CD4-positive, alpha-beta T cell treated with Interleukin-15 for 1 hour (primary cell): ENCODE measurements around the gene TUBB.
A peak's percentile ranks its signal among the peaks of the same experiment; 100 is the strongest.

Experiments
- DNase-seq: peaks from one replicate; pipeline ENCODE4 v3.0.0-alpha.2; 2020

The TUBB gene

GRCh38 chr6:30719791-30720737, at the start of gene TUBB:
Gene TUBB, plus strand, starts transcription at chr6:30720352. Its CDS starts 155 bp downstream, at chr6:30720507.
- DNase-seq, result peak; percentile 96

GRCh38 chr6:30670760-30671527, 49.2 kb upstream of the TUBB start:
- no peak for DNase-seq

- DNase-seq, result peak; percentile 91
Observed at GRCh38 chr6:30672445-30673253, 47.5 kb upstream of the TUBB start, which contains the start of gene DHX16. Gene DHX16, minus strand, starts transcription at chr6:30673006. Its CDS starts 165 bp downstream, at chr6:30672841.

DNA sequence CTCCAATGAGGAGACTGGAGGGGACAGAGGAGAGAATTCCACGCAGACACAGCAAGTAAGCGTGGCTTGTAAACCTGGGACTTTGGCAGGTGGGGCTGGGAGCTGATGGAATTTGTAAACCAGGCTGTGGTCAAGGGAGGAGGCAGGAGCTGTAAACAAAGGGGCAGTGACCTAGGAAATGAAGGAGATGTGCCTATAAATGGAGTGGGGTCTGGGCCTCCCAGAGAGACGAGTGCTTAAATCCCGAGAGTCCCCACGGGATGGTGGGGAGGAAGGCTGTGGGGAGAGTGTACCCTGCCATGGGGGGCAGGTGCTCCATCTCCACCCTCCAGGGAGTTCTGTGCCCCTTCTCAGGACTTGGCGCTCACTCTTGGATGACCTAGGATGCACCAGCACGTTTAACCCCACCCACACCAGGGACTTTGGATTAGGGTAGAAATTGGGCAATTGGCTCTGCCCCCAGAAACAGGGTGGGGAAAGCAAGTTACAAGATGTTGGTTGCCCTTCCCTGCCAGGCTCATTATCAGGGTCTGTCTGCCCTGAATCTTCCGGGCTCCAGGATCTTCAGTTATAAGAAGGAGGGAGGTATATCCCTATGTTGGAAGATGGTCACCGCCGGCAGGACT, 43.4 kb upstream of the TUBB start:
- no peak for DNase-seq

DNA sequence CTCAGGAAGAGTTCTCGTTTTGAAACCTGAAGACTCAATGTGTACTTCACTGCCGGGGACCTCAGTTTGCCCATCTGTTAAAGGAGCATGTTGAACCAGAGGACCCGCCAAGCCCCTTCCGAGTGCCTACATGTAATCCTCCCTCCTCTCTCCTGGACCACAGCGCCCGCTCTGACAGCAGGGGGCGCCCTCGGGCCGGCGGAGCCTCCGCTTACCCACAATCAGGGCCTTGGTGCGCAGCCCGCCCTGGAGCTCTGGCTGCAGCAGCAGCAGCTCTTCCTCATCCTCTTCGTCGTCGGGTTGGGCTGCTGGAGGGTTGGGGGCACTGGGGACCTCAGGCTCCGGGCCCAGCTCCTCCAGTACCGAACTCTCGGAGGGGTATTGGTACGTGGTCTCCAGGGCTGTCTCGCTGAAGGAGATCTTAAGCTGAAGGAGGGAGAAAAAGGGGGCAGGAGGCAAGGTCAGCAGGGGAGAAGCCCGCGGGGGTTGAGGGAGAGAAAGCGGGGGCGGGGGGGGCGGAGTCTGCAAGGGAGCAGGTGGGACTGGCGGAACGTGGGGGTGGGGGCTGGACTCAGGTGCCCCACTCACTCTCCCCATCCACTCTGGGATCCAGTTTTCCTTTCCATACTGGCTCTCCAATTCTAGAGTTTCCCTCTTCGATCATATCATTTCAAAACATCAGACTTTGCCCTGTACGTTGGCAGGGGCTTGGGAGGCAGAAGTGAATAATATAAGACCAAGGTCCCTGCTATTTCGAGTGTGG, 41.0 kb upstream of the TUBB start:
- peak; percentile 90 for DNase-seq

DNA sequence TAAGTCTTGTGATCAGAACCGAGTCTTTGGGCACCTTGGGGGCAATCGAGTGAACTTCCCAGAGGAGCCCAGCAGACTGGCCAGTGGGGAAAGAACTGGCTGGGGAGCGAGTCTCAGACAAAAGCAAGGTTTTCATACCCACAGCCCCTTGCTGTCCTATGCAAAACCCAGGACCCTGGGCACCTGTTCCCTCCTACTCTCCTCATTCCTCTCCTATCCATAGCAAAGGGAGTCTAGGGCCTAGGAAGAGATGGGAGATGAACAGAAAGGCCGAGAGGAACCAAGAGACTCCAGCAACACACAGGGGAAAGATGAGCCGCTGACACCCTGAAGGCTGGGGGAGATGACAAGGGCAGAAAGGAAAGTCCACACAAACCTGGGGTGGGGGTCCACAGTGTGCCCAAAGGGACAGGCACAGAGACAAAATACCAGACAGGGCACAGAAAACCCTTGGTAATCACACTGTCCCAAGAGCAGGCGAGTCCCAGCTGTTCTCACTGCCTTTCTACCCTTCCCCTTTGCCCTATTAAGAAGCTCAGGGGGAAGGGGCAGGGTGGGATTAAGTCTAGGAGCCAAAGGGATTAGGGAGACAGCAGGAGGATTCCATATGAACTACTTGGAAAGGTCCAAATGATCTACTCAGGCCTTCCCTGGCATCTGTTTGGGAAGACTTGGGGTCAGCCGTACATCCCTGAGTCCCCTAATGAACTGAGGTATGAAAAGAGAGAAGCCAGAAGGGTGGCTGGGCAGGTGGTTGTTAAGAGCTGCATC, 40.2 kb upstream of the TUBB start:
- no peak for DNase-seq

DNA sequence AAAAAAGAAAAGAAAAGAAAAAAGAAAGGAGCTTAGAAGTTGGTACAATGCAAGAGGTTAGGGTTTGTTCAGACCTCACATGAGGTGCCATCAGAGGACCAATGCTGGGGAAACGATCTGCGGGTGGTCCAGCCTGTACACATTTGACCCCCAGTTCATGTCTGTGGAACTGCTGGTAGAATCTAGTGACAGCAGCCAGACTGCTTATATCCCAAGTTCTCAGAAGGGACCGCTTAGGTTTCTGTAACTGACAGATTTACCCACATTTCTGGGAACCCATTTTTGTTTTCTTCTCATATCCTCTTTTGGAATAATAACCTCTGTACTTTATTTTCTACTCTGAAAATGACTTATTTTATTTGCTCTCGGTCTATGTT, 38.4 kb upstream of the TUBB start:
- peak; percentile 24 for DNase-seq

GRCh38 chr6:30682143-30683117, 37.7 kb upstream of the TUBB start:
- DNase-seq, result peak; percentile 94

GRCh38 chr6:30683183-30683979, 36.8 kb upstream of the TUBB start:
- no peak for DNase-seq

- DNase-seq, result no peak
Observed at GRCh38 chr6:30683980-30684338, 36.2 kb upstream of the TUBB start.

- peak; percentile 64 for DNase-seq
Observed at GRCh38 chr6:30684386-30685156, 35.6 kb upstream of the TUBB start.

- peak; percentile 30 for DNase-seq
Observed at GRCh38 chr6:30685157-30686008, 34.8 kb upstream of the TUBB start.

DNA sequence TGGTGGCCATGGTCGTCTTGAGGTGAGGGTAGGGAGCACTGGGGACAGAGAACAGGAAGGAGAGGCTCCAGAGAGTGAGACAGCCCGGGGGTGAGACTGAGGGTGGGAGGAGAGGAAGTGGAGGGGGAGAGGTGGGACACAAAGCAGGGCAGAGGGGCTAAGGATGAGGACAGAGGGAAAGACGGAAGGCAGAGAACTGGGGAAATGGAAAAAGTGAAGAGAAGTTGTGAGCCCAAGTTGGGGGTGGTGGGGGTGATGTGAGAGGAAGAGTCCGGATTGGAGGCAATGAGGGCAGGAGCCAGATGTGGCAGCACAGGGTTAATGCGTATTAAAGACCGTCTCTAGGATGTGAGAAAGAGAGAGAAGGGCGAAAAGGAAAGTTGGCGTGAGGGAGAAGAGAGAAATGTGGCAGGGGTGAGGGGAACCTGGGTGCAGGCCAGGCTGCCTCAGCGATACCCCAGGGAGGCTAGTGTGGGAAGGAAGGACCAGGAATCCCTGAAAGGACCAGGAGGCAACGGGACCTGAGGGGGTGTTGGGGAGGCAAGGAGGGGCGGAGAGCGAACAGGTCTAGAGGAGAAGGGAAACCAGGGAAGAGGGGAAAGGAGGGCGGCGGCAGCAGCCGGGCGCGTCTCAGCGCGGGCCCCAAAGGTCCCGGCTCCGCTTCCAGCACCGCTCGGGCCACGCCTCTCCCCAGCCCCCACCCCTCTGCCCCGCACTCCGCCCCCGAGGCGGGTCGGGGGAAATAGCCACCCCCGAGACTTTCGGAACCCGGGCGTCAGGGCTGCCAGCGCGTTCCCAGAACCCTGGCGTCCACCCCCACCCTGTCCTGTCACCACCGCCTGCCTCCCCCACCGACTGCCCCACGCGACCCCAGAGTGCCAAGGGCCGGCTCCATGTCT, 33.9 kb upstream of the TUBB start, which contains the start of gene PPP1R18:
Gene PPP1R18, minus strand, starts transcription at position 637 of the 899 bp plus-strand sequence. Its CDS starts 627 bp downstream, at position 10.
- peak; percentile 84 for DNase-seq

DNA sequence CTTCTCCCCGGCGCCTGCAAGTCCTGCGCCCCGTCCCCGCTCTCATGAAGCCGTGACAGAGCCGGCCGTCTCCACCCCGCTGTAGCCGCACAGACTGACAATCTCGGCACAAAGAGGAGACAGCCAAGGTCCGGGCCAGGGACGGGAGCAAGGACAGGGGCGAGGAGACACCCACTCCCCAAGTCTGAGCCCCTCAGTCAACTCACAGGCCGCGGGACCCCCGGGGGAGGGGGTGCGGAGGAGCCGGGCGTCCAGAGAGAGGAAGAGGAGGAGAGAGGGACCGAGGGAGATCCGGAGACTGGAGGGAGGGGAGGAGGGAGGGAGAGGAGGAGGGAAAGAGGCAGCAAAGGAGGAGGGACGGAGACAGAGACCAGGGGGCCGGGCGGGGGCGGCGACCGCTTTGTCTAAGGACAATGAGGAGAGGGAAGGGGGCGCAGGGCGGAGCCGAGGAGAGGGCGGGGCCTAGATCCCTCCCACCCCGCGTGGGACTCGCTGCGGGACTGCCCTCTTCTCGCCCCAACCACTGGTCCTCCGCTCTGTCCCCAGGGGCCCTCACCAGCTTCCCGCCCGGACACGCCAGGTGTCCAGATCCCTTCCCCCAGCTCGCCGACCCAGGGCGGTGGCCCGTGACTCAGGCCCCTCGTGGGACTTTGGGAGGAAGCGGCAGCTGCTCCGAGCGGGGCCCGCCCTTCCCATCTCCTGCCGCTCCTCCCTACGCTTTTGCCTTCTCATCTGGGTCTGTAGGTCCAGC, 33.1 kb upstream of the TUBB start:
- peak; percentile 90 for DNase-seq
